H1 (cell line): ENCODE measurements around the gene CRELD1.

Source experiments
- ASH2L ChIP-seq: fragments of 200-600, 300-600 bp; sonication (generic); IDR thresholded peaks from one replicate; pipeline ENCODE4 v1.7.1; 2017; ENCODE audit warnings: low read length
- BCL11A ChIP-seq, 2 experiments: IDR thresholded peaks; one replicate each; pipeline ENCODE4 v1.6.1; 2011; ENCODE audit warnings: low read depth in 2 of 2, low read length in 2 of 2, mild to moderate bottlenecking in 2 of 2
- BRCA1 ChIP-seq: IDR thresholded peaks from 2 replicates; pipeline ENCODE4 v1.6.1; 2012; ENCODE audit warnings: low read depth, low read length, improper control_type of control experiment
- E2F6 ChIP-seq: IDR thresholded peaks from 2 replicates; pipeline ENCODE4 v1.6.1; 2012; ENCODE audit warnings: inconsistent platforms
- EZH2 ChIP-seq: fragments of 200-600 bp; sonication (generic); IDR thresholded peaks from 2 replicates; pipeline ENCODE4 v1.7.1; 2012; ENCODE audit warnings: low read depth, mild to moderate bottlenecking, moderate library complexity, low read length, inconsistent platforms; ENCODE audit not compliant: severe bottlenecking
- GABPA ChIP-seq: IDR thresholded peaks from 2 replicates; pipeline ENCODE4 v1.6.1; 2011; ENCODE audit warnings: mild to moderate bottlenecking, low read length, moderate library complexity, borderline replicate concordance; ENCODE audit not compliant: insufficient read depth
- JUND ChIP-seq: IDR thresholded peaks from 2 replicates; pipeline ENCODE4 v1.6.1; 2011; ENCODE audit warnings: mild to moderate bottlenecking, improper control_type of control experiment, low read length
- KDM5A ChIP-seq: fragments of 200-600 bp; IDR thresholded peaks from 2 replicates; pipeline ENCODE4 v1.7.1; 2012; ENCODE audit warnings: mild to moderate bottlenecking, low read length, inconsistent platforms, mixed read lengths
- MAX ChIP-seq: IDR thresholded peaks from 2 replicates; pipeline ENCODE4 v1.6.1; 2012; ENCODE audit warnings: inconsistent platforms
- NRF1 ChIP-seq: IDR thresholded peaks from 2 replicates; pipeline ENCODE4 v1.6.1; 2011; ENCODE audit warnings: mild to moderate bottlenecking, low read depth, low read length, improper control_type of control experiment
- POLR2AphosphoS5 ChIP-seq: IDR thresholded peaks from 2 replicates; pipeline ENCODE4 v1.6.1; 2011; ENCODE audit warnings: low read depth, low read length
- RAD21 ChIP-seq, 2 experiments: IDR thresholded peaks in 1 of 2; conservative IDR thresholded peaks in 1 of 2; 2 replicates each; pipeline ENCODE4 v1.6.1; 2011; ENCODE audit warnings: low read depth in 2 of 2, low read length in 2 of 2, improper control_type of control experiment in 1 of 2, inconsistent platforms in 1 of 2, mild to moderate bottlenecking in 1 of 2, moderate library complexity in 1 of 2
- SIX5 ChIP-seq: IDR thresholded peaks from 2 replicates; pipeline ENCODE4 v1.6.1; 2011; ENCODE audit warnings: mild to moderate bottlenecking, low read depth, low read length
- TBP ChIP-seq: IDR thresholded peaks from 2 replicates; pipeline ENCODE4 v1.6.1; 2011; ENCODE audit warnings: low read depth, low read length, improper control_type of control experiment

- TF ChIP-seq MAX (no peak), SIX5 (no peak), JUND (no peak), TBP (no peak), POLR2AphosphoS5 (no peak), NRF1 (no peak), EZH2 (no peak), GABPA (no peak), E2F6 (no peak), RAD21 (IDR thresholded peaks at IDR 0.05 in 1 of 2, conservative IDR thresholded peaks at IDR 0.05 in 1 of 2; ENCODE audit: low read depth in 2 of 2, low read length in 2 of 2) (no peak), BRCA1 (no peak), KDM5A (no peak), BCL11A (IDR thresholded peaks at IDR 0.05; ENCODE audit: low read depth in 2 of 2, low read length in 2 of 2) (no peak), ASH2L (no peak)
These were observed 22.1 kb downstream of the CRELD1 start for GRCh38 chr3:9955611-9956352.
